Measurements from ENCODE around the gene SLC36A4. TPM values are rescaled to one million over a fixed set of nuclear protein-coding genes. Genes with fewer than 3 reads are reported as not detected.

SLC36A4 gene
- total RNA-seq, 2 donors from 2014 or later: 6.3 to 15.5 TPM

- no peak overlapping the region for H3K27ac ChIP-seq
- no peak overlapping the region for H3K4me3 ChIP-seq
- WGBS: 79% methylated on average over 2 of the region's 2 CpGs
- no peaks in the 10 kb centered on the region for H3K36me3 ChIP-seq
- no peak for DNase-seq (ENCODE audit: low spot score)
- H3K4me1 ChIP-seq (replicated peaks): no peaks in the 10 kb centered on the region
- H3K27me3 ChIP-seq (replicated peaks; ENCODE audit: insufficient read depth): no peaks in the 10 kb centered on the region
- intact Hi-C loops (cut with DNase I): no loop called here
- H3K9me3 ChIP-seq: no peaks in the 10 kb centered on the region
- TF ChIP-seq CTCF (IDR thresholded peaks at IDR 0.05) (no peak), POLR2A (IDR thresholded peaks at IDR 0.05) (no peak), POLR2AphosphoS5 (IDR thresholded peaks at IDR 0.05) (no peak)
These were observed 30.9 kb downstream of the SLC36A4 start for GRCh38 chr11:93166862-93167261.

GRCh38 chr11:93166194-93166593 is 31.6 kb downstream of the SLC36A4 start:
- no peaks in the 10 kb centered on the region for H3K36me3 ChIP-seq

GRCh38 chr11:93160808-93161207 is 37.0 kb downstream of the SLC36A4 start:
- no peak overlapping the region for H3K4me3 ChIP-seq
- no peaks in the 10 kb centered on the region for H3K9me3 ChIP-seq
- WGBS: 94% methylated on average over 1 of the region's 1 CpG
- DNase-seq (ENCODE audit: low spot score): no peak
- H3K27me3 ChIP-seq (replicated peaks; ENCODE audit: insufficient read depth): no peaks in the 10 kb centered on the region
- TF ChIP-seq POLR2AphosphoS5 (IDR thresholded peaks at IDR 0.05): no peak
- TF ChIP-seq POLR2A (IDR thresholded peaks at IDR 0.05): no peak
- TF ChIP-seq CTCF (IDR thresholded peaks at IDR 0.05): no peak
- no peak overlapping the region for H3K27ac ChIP-seq
- intact Hi-C loops (cut with DNase I): no loop called here
- H3K4me1 ChIP-seq (replicated peaks): no peaks in the 10 kb centered on the region
- H3K36me3 ChIP-seq: no peaks in the 10 kb centered on the region

More at GRCh38 chr11:93166194-93166593, 31.6 kb downstream of the SLC36A4 start:
- H3K27ac ChIP-seq: no peak overlapping the region
- no peaks in the 10 kb centered on the region for H3K9me3 ChIP-seq
- H3K27me3 ChIP-seq (replicated peaks; ENCODE audit: insufficient read depth): no peaks in the 10 kb centered on the region
- H3K4me3 ChIP-seq: no peak overlapping the region
- TF ChIP-seq CTCF (IDR thresholded peaks at IDR 0.05) (no peak), POLR2A (IDR thresholded peaks at IDR 0.05) (no peak), POLR2AphosphoS5 (IDR thresholded peaks at IDR 0.05) (no peak)
- no peak for DNase-seq (ENCODE audit: low spot score)
- intact Hi-C loops (cut with DNase I): no loop called here
- no peaks in the 10 kb centered on the region for H3K4me1 ChIP-seq (replicated peaks)

- intact Hi-C loops (cut with DNase I): no loop called here
- no peaks in the 10 kb centered on the region for H3K4me1 ChIP-seq (replicated peaks)
These were observed 37.6 kb downstream of the SLC36A4 start for GRCh38 chr11:93160156-93160555.

More at GRCh38 chr11:93160156-93160555, 37.6 kb downstream of the SLC36A4 start:
- Histone ChIP-seq H3K4me3 (no peak overlapping the region), H3K27ac (no peak overlapping the region), H3K9me3 (no peaks in the 10 kb centered on the region), H3K36me3 (no peaks in the 10 kb centered on the region), H3K27me3 (replicated peaks; ENCODE audit: insufficient read depth) (no peaks in the 10 kb centered on the region)
- no peak for TF ChIP-seq CTCF (IDR thresholded peaks at IDR 0.05)
- no peak for TF ChIP-seq POLR2AphosphoS5 (IDR thresholded peaks at IDR 0.05)
- no peak for TF ChIP-seq POLR2A (IDR thresholded peaks at IDR 0.05)
- DNase-seq (ENCODE audit: low spot score): no peak

All from prostate gland (tissue), 2 donors.